Measurements from ENCODE around the gene DPH5.

Gene DPH5

DNA sequence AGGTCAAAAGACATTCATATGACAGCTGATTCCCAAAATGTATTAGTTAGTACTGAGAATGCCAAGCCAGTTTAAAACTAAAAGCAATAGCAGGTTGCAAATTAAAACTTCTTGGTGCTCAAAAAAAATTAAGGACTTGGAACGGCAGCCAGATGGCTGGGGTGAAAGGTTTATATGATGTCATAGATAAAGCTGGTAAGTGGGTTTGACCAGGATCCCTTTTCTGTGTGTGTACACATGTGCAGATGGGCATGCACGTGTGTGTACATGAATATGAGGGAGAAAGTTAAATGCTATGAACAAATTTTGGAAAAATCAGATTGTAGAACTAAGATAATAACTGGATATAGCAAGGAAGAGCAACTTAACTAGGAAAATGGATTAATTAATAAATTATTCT is 39.1 kb upstream of the DPH5 start:
- DNase-seq (ENCODE audit: low read depth), result no peak
- no peak for TF ChIP-seq CTCF (IDR thresholded peaks at IDR 0.05; ENCODE audit: low read length, missing control alignments)
- H3K4me3 ChIP-seq (replicated peaks; ENCODE audit: low read depth, low read length), result no peak overlapping the region

GRCh38 chr1:101060992-101061391 is 35.4 kb upstream of the DPH5 start:
- TF ChIP-seq CTCF (IDR thresholded peaks at IDR 0.05; ENCODE audit: low read length, missing control alignments), result no peak
- H3K4me3 ChIP-seq (replicated peaks; ENCODE audit: low read depth, low read length), result no peak overlapping the region
- DNase-seq (ENCODE audit: low read depth), result no peak

GRCh38 chr1:101059945-101060542 is 34.5 kb upstream of the DPH5 start:
- H3K4me3 ChIP-seq (replicated peaks; ENCODE audit: low read depth, low read length), result no peak overlapping the region
- DNase-seq (ENCODE audit: low read depth), result no peak
- TF ChIP-seq CTCF (IDR thresholded peaks at IDR 0.05; ENCODE audit: low read length, missing control alignments), result no peak

GRCh38 chr1:101055623-101056022 is 30.0 kb upstream of the DPH5 start:
- TF ChIP-seq CTCF (IDR thresholded peaks at IDR 0.05; ENCODE audit: low read length, missing control alignments), result no peak
- H3K4me3 ChIP-seq (replicated peaks; ENCODE audit: low read depth, low read length), result no peak overlapping the region
- no peak for DNase-seq (ENCODE audit: low read depth)

- H3K4me3 ChIP-seq (replicated peaks; ENCODE audit: low read depth, low read length), result no peak overlapping the region
- no peak for DNase-seq (ENCODE audit: low read depth)
- no peak for TF ChIP-seq CTCF (IDR thresholded peaks at IDR 0.05; ENCODE audit: low read length, missing control alignments)
These were observed 26.4 kb upstream of the DPH5 start for GRCh38 chr1:101051688-101052638.

- H3K4me3 ChIP-seq (replicated peaks; ENCODE audit: low read depth, low read length), result no peak overlapping the region
- TF ChIP-seq CTCF (IDR thresholded peaks at IDR 0.05; ENCODE audit: low read length, missing control alignments), result no peak
- no peak for DNase-seq (ENCODE audit: low read depth)
These were observed 25.3 kb upstream of the DPH5 start for GRCh38 chr1:101050869-101051268.

All from fibroblast of pulmonary artery (primary cell).